Endometrium (tissue), 2 donors: ENCODE data around the gene MPPED1.

Experiments used
- FAIRE-seq: peaks from 2 replicates; lab custom pipeline; 2012; peaks lifted over from hg19 to GRCh38; lab: Jason Lieb, UNC
- donor health status: control.
- donor health status: control.

The MPPED1 gene

DNA sequence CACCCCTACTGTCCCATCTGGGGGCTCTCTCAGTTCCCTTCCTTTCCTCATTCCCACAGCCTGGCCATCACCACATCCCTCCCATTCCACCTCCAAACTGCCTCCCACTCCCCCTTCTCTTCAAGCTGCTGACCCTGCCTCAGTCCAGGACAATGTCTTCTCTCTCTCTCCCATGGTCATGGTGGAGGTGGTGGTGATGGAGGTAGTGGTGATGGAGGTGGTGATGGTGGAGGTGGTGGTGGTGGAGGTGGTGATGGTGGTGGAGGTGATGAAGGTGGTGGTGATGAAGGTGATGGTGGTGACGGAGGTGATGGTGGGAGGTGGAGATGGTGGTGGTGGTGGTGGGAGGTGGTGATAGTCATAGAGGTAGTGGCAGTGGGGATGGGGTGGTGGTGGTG, 87.0 kb downstream of the MPPED1 start:
- no peak for FAIRE-seq

- FAIRE-seq, result no peak
Measured at GRCh38 chr22:43500792-43501785, 89.3 kb downstream of the MPPED1 start.

- FAIRE-seq, result no peak
Measured at GRCh38 chr22:43501878-43502277, 90.1 kb downstream of the MPPED1 start.

DNA sequence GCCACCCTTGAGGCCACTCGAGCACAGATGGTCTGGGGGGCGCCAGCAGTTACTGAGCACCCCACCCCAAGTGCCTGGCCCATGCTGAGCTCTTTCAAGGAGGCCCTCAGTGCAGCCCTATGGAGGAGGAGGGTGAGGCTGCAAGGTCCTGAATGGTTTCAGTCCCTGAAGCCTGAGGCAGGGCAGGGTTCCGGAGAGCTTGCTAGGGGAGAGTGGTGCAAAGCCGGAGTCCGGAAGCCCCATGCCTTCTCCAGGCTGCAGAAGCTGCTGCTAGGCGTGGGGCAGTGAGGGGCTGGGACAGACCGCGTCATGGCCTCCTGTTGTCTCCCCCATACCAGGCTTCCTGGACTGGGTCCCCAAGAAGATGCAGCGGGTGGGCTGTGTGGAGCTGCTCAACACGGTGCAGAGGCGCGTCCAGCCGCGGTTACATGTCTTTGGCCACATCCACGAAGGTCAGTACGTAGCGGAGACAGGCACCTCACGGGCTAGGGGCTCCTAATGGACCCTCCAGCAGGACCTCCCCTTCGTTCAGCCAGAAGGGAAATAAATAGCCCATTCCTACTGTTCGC, 90.6 kb downstream of the MPPED1 start:
- FAIRE-seq, result no peak

DNA sequence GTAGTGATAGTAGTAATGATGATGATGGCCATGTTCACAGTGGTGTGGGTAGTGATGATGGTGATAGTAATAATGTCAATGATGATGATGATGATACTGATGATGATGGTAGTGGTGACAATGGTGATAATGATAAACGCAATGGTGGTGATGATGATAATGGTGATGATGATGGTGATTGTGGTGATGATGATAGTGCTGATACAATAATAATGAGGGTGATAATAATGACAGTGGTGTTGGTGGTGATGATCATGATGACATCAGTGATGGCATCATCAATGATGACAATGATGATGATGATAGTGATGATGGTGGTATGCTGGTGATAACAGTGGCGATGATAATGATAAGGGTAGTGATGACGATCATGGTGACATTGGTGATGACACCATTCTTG, 92.3 kb downstream of the MPPED1 start:
- FAIRE-seq, result no peak

DNA sequence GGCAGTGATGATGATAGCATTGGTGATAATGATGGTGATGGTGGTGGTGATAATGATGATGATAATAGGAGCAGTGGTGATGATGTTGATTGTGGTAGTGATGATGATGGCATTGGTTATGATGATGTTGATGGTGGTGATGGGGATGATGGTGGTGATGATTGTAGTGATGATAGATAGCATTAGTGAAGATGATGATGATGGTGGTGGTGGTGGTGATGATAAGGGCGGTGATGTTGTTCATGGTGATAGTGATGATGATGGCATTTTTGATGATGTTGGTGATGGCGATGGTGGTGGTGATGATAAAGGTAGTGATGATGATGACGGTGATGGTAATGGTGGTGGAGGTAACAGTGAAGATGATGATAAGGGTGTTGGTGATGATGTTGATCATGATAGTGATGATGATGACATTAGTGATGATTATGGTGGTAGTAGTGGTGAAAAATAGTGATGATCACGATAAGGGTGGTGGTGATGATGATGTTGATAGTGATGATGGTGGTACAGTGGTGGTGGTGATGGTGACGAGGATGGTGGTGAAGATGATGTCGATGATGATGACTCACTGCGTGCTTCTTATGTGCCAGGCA, 93.0 kb downstream of the MPPED1 start:
- FAIRE-seq, result no peak

GRCh38 chr22:43505423-43505822, 93.6 kb downstream of the MPPED1 start:
- no peak for FAIRE-seq

GRCh38 chr22:43505896-43506295, 94.1 kb downstream of the MPPED1 start:
- no peak for FAIRE-seq

DNA sequence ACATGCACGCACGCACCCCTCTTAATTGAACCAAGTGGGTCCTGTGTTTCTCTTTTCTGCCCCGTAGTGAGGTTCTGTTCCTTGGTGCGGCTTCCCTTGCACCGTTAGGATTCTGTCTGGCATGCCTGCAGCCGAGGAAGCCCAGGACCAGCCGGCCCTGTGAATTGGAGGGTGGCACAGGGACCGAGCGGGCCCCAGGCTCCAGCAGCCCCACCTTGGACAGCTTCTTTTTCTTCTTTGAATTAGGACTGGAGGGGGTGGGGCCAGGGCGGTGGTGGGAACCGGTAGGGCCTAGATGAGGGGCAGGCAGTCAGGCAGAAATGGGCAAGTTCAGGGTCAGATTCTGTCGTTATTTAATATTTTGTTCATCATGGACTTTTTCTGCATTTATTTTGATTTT, 94.7 kb downstream of the MPPED1 start:
- no peak for FAIRE-seq

GRCh38 chr22:43507235-43507634, 95.4 kb downstream of the MPPED1 start:
- FAIRE-seq, result no peak

- FAIRE-seq, result no peak
Measured at GRCh38 chr22:43508489-43508888, 96.7 kb downstream of the MPPED1 start.

- FAIRE-seq, result no peak
Measured at GRCh38 chr22:43509337-43509736, 97.5 kb downstream of the MPPED1 start.

DNA sequence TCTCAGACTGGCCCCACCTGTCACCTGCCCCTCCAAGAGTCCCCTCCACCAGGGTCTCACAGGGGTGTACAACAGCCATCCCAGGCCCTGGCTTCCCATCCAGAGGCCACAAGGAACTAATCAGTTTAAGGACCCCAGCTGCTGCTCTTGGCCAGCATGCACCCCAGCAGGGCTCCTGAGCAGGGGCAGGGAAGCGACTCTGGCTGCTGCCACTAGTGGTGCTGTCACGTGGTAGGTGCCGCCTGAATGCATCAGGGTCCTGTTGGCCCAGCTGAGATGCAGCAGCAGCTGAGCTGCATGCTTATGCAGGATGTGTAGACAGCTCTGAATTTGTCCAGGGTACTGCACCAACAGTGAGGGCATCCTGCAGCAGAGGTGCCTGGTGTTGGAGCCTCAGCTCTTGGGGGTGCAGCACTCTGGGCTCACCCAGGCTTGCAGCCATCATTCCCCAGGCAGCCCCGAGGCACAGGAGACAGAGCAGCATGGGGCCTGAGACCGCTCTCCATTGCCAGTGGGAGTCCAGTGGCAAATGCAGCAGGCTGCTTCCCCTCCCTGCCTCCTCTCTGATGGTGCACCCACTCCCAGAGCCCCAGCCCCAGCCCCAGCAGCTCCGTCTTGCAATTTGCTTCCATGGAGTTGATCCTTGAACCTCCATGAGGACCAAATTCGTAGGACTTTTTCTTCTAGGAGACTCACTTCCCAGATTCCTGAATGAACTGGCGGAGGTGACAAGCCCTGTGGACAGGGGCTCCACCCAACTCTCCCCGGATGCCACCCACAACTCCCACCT, 98.7 kb downstream of the MPPED1 start:
- FAIRE-seq, result no peak

DNA sequence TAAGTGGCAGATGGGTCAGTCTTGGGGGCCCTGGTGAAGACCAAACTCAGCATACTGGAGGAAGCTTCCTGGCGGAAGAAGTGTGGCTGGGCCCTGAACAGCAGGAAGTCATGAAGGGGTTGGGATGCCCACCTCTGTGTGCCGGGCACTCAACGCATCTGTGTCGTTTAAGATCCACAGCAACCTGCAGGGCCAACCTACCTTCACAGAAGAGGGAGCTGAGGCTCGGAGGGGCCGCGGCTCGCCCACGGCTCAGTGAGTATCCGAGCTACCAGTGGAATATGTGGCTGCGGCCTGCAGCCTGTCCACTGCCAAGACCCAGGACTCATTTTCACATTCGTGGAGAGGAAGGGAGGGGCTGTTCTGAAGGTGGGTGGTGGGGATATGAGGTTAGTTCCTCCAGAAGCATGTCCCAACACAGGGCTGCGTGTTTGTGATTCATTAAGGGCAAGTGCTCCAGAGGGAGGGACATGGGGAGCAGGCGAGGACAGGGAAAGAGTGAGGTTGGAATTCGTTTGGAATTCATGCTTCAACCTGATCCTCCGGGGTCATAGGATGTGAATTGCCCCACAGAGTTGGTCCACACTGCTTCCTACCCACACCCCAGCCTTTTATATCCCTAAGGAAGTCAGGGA, 99.6 kb downstream of the MPPED1 start:
- FAIRE-seq, result no peak

DNA sequence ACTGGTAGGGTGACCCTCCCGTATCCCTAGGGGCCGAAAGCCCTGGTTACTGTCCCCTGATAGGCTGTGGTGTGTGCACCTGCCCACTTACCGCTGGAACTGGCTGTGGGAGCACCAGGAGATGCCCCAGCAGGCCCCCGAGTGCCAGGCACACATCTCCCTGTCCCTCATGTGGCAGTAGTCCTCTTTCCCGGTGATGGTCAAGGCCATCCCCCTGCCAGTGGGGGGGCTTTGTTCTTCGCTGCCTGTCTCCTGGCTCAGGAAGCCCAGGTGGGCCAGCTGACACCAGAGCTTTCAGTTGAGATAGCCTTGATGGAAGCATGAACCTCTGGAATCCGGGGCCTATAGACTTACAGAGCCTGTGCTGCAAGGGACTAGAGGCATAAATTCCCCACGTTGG, 100.5 kb downstream of the MPPED1 start:
- FAIRE-seq, result no peak

- FAIRE-seq, result no peak
Measured at GRCh38 chr22:43514476-43515157, 102.8 kb downstream of the MPPED1 start.

- FAIRE-seq, result no peak
Measured at GRCh38 chr22:43515411-43515810, 103.6 kb downstream of the MPPED1 start.

DNA sequence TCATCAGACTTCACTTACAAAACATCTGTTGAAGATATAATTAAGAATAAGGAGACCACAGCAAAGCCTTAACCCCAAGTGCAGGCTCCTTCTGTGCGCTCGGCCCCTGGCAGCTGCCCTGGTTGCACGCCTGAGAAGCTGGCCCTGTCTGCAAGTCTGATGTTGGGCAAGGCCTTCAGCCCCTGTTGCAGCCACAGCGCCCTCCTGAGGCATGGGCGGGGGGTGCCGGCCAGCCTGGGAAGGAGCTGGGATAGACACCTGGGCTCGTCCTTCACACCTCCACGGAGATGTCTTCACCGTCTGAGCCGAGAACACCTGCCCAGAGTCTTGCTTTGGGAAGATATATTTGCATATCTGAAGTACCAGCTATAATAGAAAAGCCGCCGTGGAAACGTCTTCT, 104.1 kb downstream of the MPPED1 start:
- no peak for FAIRE-seq

GRCh38 chr22:43516386-43516785, 104.6 kb downstream of the MPPED1 start:
- FAIRE-seq, result no peak

- no peak for FAIRE-seq
Measured at GRCh38 chr22:43516996-43517635, 105.3 kb downstream of the MPPED1 start.

GRCh38 chr22:43520632-43521039, 108.8 kb downstream of the MPPED1 start:
- no peak for FAIRE-seq
